HG03520 (cell line): Measurements from ENCODE around the gene SOD2.
"Not testable (repeated sequence)": the region's sequence is repeated elsewhere in the genome, so short reads cannot be mapped to it uniquely, and the experiment has no call there.

Source experiments
- ATAC-seq: cut with Tn5 transposase; IDR thresholded peaks from one replicate; pipeline ENCODE4 v1.9.1; 2021; ENCODE audit warnings: mild to moderate bottlenecking, moderate library complexity; ENCODE audit not compliant: unreplicated experiment

SOD2 gene

GRCh38 chr6:159716247-159717096 lies 23.4 kb upstream of the SOD2 start:
- no peak for ATAC-seq

DNA sequence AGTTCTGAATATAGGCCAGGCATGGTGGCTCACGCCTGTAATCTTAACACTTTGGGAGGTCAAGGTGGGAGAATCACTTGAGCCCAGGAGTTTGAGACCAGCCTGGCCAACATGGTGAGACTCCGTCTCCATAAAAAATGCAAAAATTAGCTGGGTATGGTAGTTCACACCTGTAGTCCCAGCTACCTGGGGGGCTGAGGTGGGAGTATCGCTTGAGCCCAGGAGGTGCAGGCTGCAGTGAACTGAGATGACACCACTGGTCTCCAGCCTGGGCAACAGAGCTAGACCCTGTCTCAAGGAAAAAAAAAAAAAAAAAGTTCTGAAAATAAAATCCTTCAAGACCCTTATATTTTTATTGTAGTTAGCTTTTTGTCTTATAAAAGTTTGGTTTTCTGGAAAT lies 22.6 kb upstream of the SOD2 start:
- no peak for ATAC-seq

DNA sequence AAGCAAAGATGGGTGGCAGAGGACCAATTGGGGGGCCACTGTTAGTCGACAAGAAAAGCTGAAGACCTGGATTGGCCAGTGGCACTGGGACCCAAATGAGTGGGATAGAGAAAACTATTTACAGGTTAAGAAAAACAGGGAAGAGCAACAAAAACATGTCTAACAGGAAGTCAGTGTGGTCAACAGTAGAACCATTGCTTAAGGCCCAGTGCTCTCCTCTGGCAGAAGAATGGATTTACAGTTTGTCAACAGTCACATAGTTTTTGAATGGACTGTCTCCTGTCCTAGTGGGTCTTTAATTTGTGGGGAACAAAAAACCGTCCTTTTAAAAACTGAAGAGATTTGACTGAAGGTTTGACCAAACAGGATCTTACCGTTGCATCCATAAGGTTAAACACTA lies 22.1 kb upstream of the SOD2 start:
- no peak for ATAC-seq

DNA sequence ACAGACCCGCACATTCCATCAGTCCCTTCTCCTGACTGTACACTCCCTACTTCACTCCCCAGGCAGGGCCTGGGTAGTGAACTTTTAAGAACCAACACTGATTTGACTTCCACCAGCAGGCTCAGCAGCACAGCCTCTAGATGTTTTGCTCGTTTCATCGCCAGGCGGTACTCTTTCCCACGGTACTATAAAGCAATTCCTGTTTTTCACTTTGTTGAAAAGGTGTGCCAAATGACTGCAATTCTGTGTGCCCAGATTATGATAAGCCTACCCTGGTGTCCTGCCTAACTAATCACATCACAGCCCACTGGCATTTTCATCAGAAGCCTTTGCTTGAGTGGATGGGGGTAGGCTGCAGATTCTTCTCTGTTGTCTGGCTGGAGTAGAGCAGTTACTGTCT lies 21.4 kb upstream of the SOD2 start:
- ATAC-seq, result no peak

DNA sequence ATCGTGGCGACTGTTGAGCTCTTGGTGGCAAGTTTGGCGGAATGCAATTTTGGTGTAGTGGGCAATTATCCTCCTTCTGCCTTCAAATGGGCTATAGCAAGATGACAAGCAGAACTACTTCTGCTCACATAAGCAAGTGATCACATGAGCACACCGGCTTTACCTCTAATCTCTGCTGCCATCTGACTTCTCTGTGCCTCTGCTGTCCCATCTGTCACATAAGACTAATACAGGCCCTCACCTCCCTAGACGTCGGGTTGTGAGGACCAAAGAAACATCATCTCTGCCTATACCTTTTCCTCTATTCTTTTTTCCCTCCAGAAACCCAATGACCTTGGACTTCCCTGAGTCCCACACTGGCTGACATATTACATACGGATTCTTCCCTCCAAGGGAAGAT lies 20.9 kb upstream of the SOD2 start:
- no peak for ATAC-seq

- not testable (repeated sequence) for ATAC-seq
Observed at GRCh38 chr6:159712389-159712788, 19.3 kb upstream of the SOD2 start.

DNA sequence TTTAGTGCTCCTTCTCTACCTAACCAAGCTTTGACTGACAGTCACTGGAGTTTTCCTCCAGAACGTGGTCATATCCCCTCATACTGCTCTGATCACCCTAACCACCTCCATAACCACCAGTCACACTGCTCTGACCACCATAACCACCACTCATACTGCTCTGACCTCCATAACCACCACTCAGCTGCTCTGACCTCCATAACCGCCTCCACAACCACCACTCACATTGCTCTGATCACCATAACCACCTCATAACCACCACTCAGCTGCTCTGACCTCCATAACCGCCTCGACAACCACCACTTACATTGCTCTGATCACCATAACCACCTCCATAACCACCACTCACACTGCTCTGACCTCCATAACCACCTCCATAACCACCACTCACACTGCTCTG lies 17.6 kb upstream of the SOD2 start:
- not testable (repeated sequence) for ATAC-seq

GRCh38 chr6:159701413-159701999 lies 8.5 kb upstream of the SOD2 start:
- ATAC-seq, result no peak

GRCh38 chr6:159700970-159701369 lies 7.9 kb upstream of the SOD2 start:
- no peak for ATAC-seq

- ATAC-seq, result no peak
Observed at GRCh38 chr6:159695984-159696383, 2.9 kb upstream of the SOD2 start.

GRCh38 chr6:159693894-159694545 lies 979 bp upstream of the SOD2 start:
- ATAC-seq, result no peak

- ATAC-seq, result peak; percentile 36
Observed at GRCh38 chr6:159692303-159693127, 526 bp downstream of the SOD2 start.

GRCh38 chr6:159691963-159692287 lies 1.1 kb downstream of the SOD2 start:
- ATAC-seq, result no peak

GRCh38 chr6:159691133-159691962 lies 1.7 kb downstream of the SOD2 start:
- no peak for ATAC-seq

- ATAC-seq, result not testable (repeated sequence)
Observed at GRCh38 chr6:159690135-159690534, 2.9 kb downstream of the SOD2 start.

DNA sequence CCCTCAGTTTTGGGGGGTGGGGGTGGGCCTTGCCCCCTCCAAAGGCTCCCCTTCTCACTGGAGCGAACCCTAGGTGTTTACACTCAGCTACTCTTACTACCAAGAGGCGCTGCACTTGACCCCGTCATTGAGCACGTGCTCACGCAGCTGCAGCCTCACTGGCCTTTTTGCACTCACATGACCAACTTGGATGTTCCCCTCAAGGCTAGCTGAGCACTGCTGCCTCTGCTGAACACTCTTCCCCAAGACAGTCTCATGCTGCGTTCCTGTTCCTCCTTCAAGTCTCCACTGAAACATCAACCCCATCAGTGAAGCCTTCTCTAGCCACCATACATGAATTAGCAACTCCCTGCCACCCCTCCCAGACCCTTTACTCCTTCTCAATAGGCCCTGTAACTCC lies 4.0 kb downstream of the SOD2 start:
- ATAC-seq, result no peak

DNA sequence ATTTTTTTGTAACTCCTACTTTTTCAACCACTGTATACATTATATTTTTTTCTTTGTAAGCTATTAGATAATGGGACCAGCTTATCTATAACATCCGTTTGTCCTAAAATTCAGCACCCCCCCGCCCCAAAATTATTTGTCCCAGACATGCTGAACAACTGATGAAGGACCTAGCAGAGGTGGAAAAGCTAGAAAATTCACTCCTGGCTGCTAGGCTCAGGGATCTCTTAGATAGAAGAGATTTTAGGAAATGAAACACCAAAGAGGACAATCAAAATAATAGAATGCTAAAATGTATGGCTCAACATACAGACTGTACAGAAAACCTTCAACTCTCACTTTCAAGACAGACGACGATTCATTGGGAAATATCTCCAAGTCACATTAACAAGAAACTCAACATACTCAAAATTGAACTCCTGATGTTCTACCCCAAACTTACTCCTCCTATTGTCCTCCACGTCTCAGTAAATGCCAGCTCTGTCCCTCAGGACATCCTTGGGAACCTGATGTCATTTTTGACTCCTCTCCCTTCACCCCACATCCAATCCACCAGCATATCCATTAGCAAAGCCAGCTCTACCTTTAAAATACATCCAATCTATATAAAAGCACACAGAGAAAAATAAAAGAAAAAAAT lies 4.7 kb downstream of the SOD2 start:
- ATAC-seq, result no peak

GRCh38 chr6:159687341-159687740 lies 5.7 kb downstream of the SOD2 start:
- no peak for ATAC-seq

DNA sequence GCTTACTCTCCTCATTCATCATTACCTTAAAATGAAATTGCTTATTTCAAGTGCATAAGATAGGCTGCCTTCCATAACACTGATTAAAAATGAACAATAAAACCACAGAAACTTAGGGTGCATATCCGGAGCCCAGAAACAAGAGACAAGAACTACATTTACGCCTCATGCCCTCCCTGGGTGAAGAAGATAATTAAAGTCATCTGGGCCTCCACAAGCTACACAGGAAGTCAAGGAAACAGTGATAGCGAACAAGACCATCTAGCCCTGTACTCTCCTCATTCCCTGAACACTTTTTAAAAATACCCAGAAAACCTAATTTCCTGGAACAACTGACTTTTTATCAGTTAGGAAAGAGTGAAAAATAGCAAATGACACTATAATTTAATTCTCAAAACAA lies 6.3 kb downstream of the SOD2 start:
- no peak for ATAC-seq

GRCh38 chr6:159686040-159686439 lies 7.0 kb downstream of the SOD2 start:
- ATAC-seq, result no peak
